HG02885 (cell line): Measurements from ENCODE around the gene APOL6.

Source experiments
- ATAC-seq: cut with Tn5 transposase; IDR thresholded peaks from one replicate; pipeline ENCODE4 v1.9.1; 2021; ENCODE audit warnings: mild to moderate bottlenecking; ENCODE audit not compliant: unreplicated experiment, poor library complexity

Gene APOL6

GRCh38 chr22:35648066-35649025 lies at the start of gene APOL6:
Gene APOL6 (plus strand): TSS chr22:35648446. CDS start chr22:35656426, 7,980 bp downstream.
- ATAC-seq = peak; percentile 48

- no peak for ATAC-seq
Observed at GRCh38 chr22:35599364-35599763, 48.9 kb upstream of the APOL6 start.

GRCh38 chr22:35600476-35600875 lies 47.8 kb upstream of the APOL6 start:
- ATAC-seq = no peak

- no peak for ATAC-seq
Observed at GRCh38 chr22:35601013-35601580, 47.1 kb upstream of the APOL6 start.

GRCh38 chr22:35601743-35602615 lies 46.3 kb upstream of the APOL6 start:
- ATAC-seq = no peak

- no peak for ATAC-seq
Observed at GRCh38 chr22:35604621-35605368, 43.5 kb upstream of the APOL6 start.

- ATAC-seq = no peak
Observed at GRCh38 chr22:35605369-35605680, 42.9 kb upstream of the APOL6 start.

- ATAC-seq = no peak
Observed at GRCh38 chr22:35605851-35606481, 42.3 kb upstream of the APOL6 start.

GRCh38 chr22:35606916-35607315 lies 41.3 kb upstream of the APOL6 start:
- ATAC-seq = no peak

GRCh38 chr22:35608088-35608487 lies 40.2 kb upstream of the APOL6 start:
- ATAC-seq = no peak

GRCh38 chr22:35609261-35609660 lies 39.0 kb upstream of the APOL6 start:
- ATAC-seq = no peak

- no peak for ATAC-seq
Observed at GRCh38 chr22:35609761-35610160, 38.5 kb upstream of the APOL6 start.

GRCh38 chr22:35610741-35611140 lies 37.5 kb upstream of the APOL6 start:
- ATAC-seq = no peak

GRCh38 chr22:35611200-35611890 lies 36.9 kb upstream of the APOL6 start:
- ATAC-seq = no peak

GRCh38 chr22:35611891-35612576 lies 36.2 kb upstream of the APOL6 start:
- ATAC-seq = no peak

GRCh38 chr22:35612903-35613302 lies 35.3 kb upstream of the APOL6 start:
- no peak for ATAC-seq

GRCh38 chr22:35614404-35614803 lies 33.8 kb upstream of the APOL6 start:
- no peak for ATAC-seq

GRCh38 chr22:35615156-35615555 lies 33.1 kb upstream of the APOL6 start:
- ATAC-seq = no peak

GRCh38 chr22:35616043-35616442 lies 32.2 kb upstream of the APOL6 start:
- no peak for ATAC-seq
